ENCODE data around the gene RRM1. TPM values are rescaled to one million over a fixed set of nuclear protein-coding genes. Genes with fewer than 3 reads are reported as not detected.
"Not testable (repeated sequence)": the region's sequence is repeated elsewhere in the genome, so short reads cannot be mapped to it uniquely, and the experiment has no call there.

Gene RRM1
- total and polyA plus RNA-seq, 2 donors: 28.7 to 72.5 TPM

- not testable (repeated sequence) for H3K36me3 ChIP-seq (ENCODE audit: insufficient read depth); H3K27ac ChIP-seq (ENCODE audit: low read depth); H3K4me3 ChIP-seq (ENCODE audit: low read depth, low read length); H3K4me1 ChIP-seq (ENCODE audit: insufficient read depth); DNase-seq (ENCODE audit: extremely low spot score)
- 88% methylated on average over 4 of the region's 4 CpGs for WGBS
These were observed 35.6 kb downstream of the RRM1 start for GRCh38 chr11:4130219-4130618.

DNA sequence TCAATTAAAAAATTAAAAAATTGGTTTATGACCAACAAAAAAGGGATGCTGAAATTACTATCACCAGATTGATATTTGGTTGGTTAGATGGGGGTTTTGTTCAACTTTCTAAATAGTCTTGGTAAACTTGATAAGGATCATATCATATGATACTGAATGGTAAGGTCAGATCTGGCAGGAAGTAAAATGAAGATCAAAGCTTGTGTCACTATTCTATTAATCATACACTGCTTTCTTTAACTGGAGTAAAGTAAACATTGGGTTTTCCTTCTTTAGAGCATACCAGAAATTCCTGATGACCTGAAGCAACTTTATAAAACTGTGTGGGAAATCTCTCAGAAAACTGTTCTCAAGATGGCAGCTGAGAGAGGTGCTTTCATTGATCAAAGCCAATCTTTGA, 40.2 kb downstream of the RRM1 start:
- H3K4me1 ChIP-seq (ENCODE audit: insufficient read depth): no peaks in the 10 kb centered on the region
- H3K27ac ChIP-seq (ENCODE audit: low read depth): no peak overlapping the region
- H3K4me3 ChIP-seq (ENCODE audit: low read depth, low read length): no peak overlapping the region
- peaks cover 8% of the 10 kb centered on the region for H3K36me3 ChIP-seq (ENCODE audit: insufficient read depth)
- no peak for DNase-seq (ENCODE audit: extremely low spot score)

DNA sequence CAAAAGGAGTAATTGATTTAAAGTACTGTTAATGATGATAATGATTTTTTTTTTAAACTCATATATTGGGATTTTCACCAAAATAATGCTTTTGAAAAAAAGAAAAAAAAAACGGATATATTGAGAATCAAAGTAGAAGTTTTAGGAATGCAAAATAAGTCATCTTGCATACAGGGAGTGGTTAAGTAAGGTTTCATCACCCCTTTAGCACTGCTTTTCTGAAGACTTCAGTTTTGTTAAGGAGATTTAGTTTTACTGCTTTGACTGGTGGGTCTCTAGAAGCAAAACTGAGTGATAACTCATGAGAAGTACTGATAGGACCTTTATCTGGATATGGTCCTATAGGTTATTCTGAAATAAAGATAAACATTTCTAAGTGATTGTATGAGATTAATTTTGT, 43.9 kb downstream of the RRM1 start:
- DNase-seq (ENCODE audit: extremely low spot score): no peak
- 99% methylated on average over 1 of the region's 1 CpG for WGBS
- H3K4me3 ChIP-seq (ENCODE audit: low read depth, low read length): no peak overlapping the region
- H3K4me1 ChIP-seq (ENCODE audit: insufficient read depth): no peaks in the 10 kb centered on the region
- peaks cover 3% of the 10 kb centered on the region for H3K36me3 ChIP-seq (ENCODE audit: insufficient read depth)
- H3K27ac ChIP-seq (ENCODE audit: low read depth): no peak overlapping the region

GRCh38 chr11:4140067-4140636, 45.6 kb downstream of the RRM1 start:
- H3K27ac ChIP-seq (ENCODE audit: low read depth): no peak overlapping the region
- H3K36me3 ChIP-seq (ENCODE audit: insufficient read depth): peaks cover 2% of the 10 kb centered on the region
- H3K4me3 ChIP-seq (ENCODE audit: low read depth, low read length): no peak overlapping the region
- no peaks in the 10 kb centered on the region for H3K4me1 ChIP-seq (ENCODE audit: insufficient read depth)
- DNase-seq (ENCODE audit: extremely low spot score): no peak
- WGBS: 98% methylated on average over 2 of the region's 2 CpGs

- Histone ChIP-seq H3K4me3 (ENCODE audit: low read depth, low read length) (no peak overlapping the region), H3K36me3 (ENCODE audit: insufficient read depth) (no peaks in the 10 kb centered on the region), H3K4me1 (ENCODE audit: insufficient read depth) (no peaks in the 10 kb centered on the region), H3K27ac (ENCODE audit: low read depth) (no peak overlapping the region)
- no peak for DNase-seq (ENCODE audit: extremely low spot score)
- WGBS: 64% methylated on average over 7 of the region's 7 CpGs
These were observed 51.6 kb downstream of the RRM1 start for GRCh38 chr11:4146070-4146771.

GRCh38 chr11:4146772-4147098, 52.1 kb downstream of the RRM1 start:
- Histone ChIP-seq H3K4me1 (ENCODE audit: insufficient read depth) (no peaks in the 10 kb centered on the region), H3K36me3 (ENCODE audit: insufficient read depth) (no peaks in the 10 kb centered on the region), H3K27ac (ENCODE audit: low read depth) (no peak overlapping the region), H3K4me3 (ENCODE audit: low read depth, low read length) (no peak overlapping the region)
- WGBS: 91% methylated on average over 7 of the region's 7 CpGs
- DNase-seq (ENCODE audit: extremely low spot score): no peak

DNA sequence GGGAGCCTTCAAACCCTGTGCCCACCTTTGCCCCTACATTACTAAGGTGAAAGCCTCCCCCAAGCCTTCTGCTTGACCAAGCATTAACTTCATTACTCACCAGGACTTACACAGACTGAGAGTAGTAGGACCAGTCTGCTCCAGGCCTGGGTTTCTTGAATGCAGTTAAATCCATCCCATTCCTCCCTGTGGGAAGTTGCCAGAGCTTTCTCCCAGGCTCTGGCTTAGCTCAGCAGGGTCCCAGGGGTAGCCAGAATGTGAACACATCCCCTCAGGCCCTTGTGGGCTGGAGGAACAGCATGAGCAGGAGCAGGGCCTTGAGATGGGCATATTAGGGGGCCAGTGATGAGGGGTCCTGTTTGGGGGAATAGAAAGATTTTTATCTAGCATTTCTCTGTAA, 59.9 kb downstream of the RRM1 start:
- no peak overlapping the region for H3K27ac ChIP-seq (ENCODE audit: low read depth)
- no peak for DNase-seq (ENCODE audit: extremely low spot score)
- no peak overlapping the region for H3K4me3 ChIP-seq (ENCODE audit: low read depth, low read length)
- H3K4me1 ChIP-seq (ENCODE audit: insufficient read depth): no peaks in the 10 kb centered on the region
- no peaks in the 10 kb centered on the region for H3K36me3 ChIP-seq (ENCODE audit: insufficient read depth)

GRCh38 chr11:4156571-4156970, 62.0 kb downstream of the RRM1 start:
- no peak for DNase-seq (ENCODE audit: extremely low spot score)
- H3K4me3 ChIP-seq (ENCODE audit: low read depth, low read length): no peak overlapping the region
- H3K27ac ChIP-seq (ENCODE audit: low read depth): no peak overlapping the region
- no peaks in the 10 kb centered on the region for H3K4me1 ChIP-seq (ENCODE audit: insufficient read depth)
- no peaks in the 10 kb centered on the region for H3K36me3 ChIP-seq (ENCODE audit: insufficient read depth)

DNA sequence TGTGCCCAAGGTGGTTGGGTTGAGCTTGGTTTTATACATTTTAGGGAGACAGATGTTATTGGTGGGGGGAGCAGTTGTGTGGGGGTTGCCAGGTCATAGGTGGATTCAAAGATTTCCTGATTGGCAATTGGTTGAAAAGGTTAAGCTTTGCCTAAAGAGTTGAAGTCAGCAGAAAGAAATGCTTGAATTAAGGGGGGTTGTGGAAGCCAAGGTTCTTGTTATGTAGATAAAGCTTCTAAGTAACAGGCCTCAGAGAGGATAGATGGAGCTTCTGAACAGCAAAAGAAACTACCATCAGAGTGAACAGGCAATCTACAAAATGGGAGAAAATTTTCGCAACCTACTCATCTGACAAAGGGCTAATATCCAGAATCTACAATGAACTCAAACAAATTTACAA, 64.2 kb downstream of the RRM1 start:
- H3K4me1 ChIP-seq (ENCODE audit: insufficient read depth); H3K4me3 ChIP-seq (ENCODE audit: low read depth, low read length); H3K27ac ChIP-seq (ENCODE audit: low read depth); H3K36me3 ChIP-seq (ENCODE audit: insufficient read depth); DNase-seq (ENCODE audit: extremely low spot score): not testable (repeated sequence)
- WGBS: 88% methylated on average over 1 of the region's 1 CpG

DNA sequence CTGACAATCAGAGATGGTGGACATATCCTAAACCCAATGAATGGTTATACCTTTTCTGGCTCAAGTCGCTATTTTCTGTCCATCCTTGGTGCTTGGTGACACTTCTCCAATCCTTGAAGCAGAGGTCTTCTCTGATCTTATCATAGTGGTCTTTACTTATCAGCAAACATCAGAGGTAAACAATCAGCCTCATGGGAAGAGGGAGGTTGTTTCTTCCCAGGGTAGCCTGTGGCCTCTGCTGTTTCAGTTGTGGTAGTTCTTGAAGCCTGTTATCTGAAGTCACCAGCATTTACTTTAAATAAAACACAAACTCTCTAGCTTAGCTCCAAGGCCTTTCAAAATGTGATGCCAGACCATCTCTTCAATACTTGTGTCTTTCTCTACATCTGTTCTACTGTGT, 66.7 kb downstream of the RRM1 start:
- Histone ChIP-seq H3K36me3 (ENCODE audit: insufficient read depth) (no peaks in the 10 kb centered on the region), H3K4me1 (ENCODE audit: insufficient read depth) (no peaks in the 10 kb centered on the region), H3K27ac (ENCODE audit: low read depth) (no peak overlapping the region), H3K4me3 (ENCODE audit: low read depth, low read length) (no peak overlapping the region)
- DNase-seq (ENCODE audit: extremely low spot score): no peak
- WGBS: 70% methylated on average over 1 of the region's 1 CpG

DNA sequence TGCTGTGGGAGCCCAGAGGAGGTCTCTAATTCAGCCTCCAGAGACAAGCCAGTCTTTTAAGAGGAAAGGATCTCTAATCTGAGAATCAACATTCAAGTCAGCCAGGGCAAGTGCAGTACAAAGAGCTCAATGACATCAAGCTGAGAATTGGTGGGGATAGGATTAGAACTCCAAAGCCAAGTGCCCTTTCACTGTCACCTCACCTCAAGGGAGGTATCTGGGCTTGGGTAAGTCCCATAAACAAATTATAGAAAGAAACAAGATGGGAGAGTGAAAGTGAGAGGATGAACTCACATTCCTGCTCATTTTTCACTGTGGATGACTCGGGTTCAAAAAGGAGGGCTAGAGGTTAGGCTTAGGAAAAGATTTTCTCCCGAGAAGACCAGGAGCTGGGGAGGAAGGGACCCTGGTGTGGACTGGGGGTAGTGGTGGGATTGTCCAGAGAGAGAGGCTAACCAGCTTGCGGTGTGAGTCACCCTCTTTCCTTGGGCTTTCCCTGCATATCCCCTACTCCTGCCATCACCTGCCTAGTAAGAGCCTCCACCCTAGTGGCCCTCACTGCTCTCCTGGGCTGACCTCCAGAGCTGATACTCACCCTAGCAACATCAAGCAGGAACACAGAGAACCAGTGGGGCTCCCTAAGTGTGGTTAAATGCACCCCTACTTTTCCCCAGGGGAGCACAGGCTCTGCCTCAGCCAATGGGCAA, 70.4 kb downstream of the RRM1 start:
- DNase-seq (ENCODE audit: extremely low spot score): no peak
- 79% methylated on average over 3 of the region's 3 CpGs for WGBS
- H3K36me3 ChIP-seq (ENCODE audit: insufficient read depth): no peaks in the 10 kb centered on the region
- no peak overlapping the region for H3K27ac ChIP-seq (ENCODE audit: low read depth)
- no peak overlapping the region for H3K4me3 ChIP-seq (ENCODE audit: low read depth, low read length)
- no peaks in the 10 kb centered on the region for H3K4me1 ChIP-seq (ENCODE audit: insufficient read depth)

GRCh38 chr11:4167292-4167691, 72.7 kb downstream of the RRM1 start:
- Histone ChIP-seq H3K36me3 (ENCODE audit: insufficient read depth) (no peaks in the 10 kb centered on the region), H3K27ac (ENCODE audit: low read depth) (no peak overlapping the region), H3K4me1 (ENCODE audit: insufficient read depth) (no peaks in the 10 kb centered on the region), H3K4me3 (ENCODE audit: low read depth, low read length) (no peak overlapping the region)
- 93% methylated on average over 3 of the region's 3 CpGs for WGBS
- no peak for DNase-seq (ENCODE audit: extremely low spot score)

GRCh38 chr11:4167758-4168157, 73.2 kb downstream of the RRM1 start:
- Histone ChIP-seq H3K4me3 (ENCODE audit: low read depth, low read length) (no peak overlapping the region), H3K36me3 (ENCODE audit: insufficient read depth) (no peaks in the 10 kb centered on the region), H3K27ac (ENCODE audit: low read depth) (no peak overlapping the region), H3K4me1 (ENCODE audit: insufficient read depth) (no peaks in the 10 kb centered on the region)
- 72% methylated on average over 7 of the region's 7 CpGs for WGBS
- no peak for DNase-seq (ENCODE audit: extremely low spot score)

GRCh38 chr11:4175620-4176350, 81.2 kb downstream of the RRM1 start:
- DNase-seq (ENCODE audit: extremely low spot score); H3K4me3 ChIP-seq (ENCODE audit: low read depth, low read length); H3K4me1 ChIP-seq (ENCODE audit: insufficient read depth); H3K27ac ChIP-seq (ENCODE audit: low read depth); H3K36me3 ChIP-seq (ENCODE audit: insufficient read depth): not testable (repeated sequence)
- 80% methylated on average over 27 of the region's 33 CpGs for WGBS
